Activated T-helper 1 cell treated with Interleukin-2 at 50 U/mL for 16 hours (primary cell): ENCODE data around the gene ZSCAN5B.
"Not testable (repeated sequence)": the region's sequence is repeated elsewhere in the genome, so short reads cannot be mapped to it uniquely, and the experiment has no call there.

Source experiments
- DNase-seq: peaks from one replicate; pipeline ENCODE4 v3.0.0-alpha.2; 2020; ENCODE audit warnings: low read depth

The ZSCAN5B gene

GRCh38 chr19:56175861-56176307 is 21.7 kb downstream of the ZSCAN5B start, which contains the start of gene GALP:
TSS of gene GALP (plus strand) at chr19:56176008. CDS start at chr19:56177109, 1,101 bp downstream.
- DNase-seq, result not testable (repeated sequence)

DNA sequence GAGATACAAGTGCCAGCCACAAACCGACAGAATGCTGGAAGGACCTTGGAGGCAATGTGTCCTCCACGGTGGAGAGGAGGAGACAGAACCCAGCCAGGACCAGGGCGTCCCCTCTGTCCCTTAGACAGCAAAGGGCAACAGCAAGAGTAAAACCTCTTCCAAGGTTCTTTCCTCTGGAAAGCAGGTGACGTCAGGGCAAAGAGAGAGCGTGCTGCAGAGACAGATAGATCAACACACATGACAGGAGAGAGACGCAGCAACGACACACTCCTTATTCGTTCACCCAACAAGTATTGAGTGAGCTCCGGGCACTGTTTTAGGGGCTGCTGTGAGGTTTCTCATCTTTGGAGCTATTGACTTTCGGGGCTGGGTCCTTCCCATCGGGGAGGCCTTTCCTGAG is 23.0 kb downstream of the ZSCAN5B start:
- no peak for DNase-seq

DNA sequence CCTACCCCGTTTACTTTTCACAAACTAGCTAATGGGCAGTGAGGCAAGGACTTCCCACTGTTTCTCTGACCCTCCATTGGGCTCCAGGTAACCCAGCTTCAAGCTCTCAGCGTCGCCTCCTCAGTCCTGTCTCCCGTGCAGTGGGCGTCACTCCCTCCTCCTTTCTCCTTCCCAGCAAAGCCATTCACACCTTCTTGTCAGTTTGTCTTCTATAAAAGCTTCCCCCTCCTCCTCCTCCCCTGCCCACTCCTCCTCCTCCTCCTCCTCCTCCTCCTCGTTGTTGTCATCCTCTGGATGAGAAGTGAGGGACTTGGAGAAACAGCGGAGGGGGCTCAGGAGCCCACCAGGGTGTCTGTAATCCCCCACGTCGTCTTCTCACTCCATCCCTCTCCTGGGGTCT is 23.5 kb downstream of the ZSCAN5B start:
- no peak for DNase-seq

GRCh38 chr19:56170261-56170660 is 27.3 kb downstream of the ZSCAN5B start:
- DNase-seq, result no peak

DNA sequence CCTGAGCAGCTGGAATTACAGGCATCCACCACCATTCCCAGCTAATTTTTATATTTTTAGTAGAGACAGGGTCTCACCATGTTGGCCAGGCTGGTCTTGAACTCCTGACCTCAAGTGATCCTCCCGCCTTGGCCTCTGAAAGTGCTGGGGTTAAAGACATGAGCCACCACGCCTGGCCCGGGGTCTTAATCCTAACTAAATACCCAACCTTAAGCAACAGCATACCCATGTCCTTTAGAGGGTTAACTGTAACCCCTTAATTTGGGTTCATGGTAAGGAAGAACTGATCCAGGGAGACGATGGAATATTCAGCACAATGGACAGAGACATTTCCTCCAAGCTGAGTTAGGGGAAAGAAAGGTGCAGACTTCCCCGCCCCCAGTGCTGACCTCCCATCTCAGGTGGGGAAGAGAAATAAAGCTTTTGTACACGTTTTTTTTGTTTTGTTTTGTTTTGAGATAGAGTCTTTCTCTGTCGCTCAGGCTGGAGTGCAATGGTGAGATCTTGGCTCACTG is 30.5 kb downstream of the ZSCAN5B start:
- DNase-seq, result no peak

GRCh38 chr19:56163097-56163496 is 34.5 kb downstream of the ZSCAN5B start:
- no peak for DNase-seq

- DNase-seq, result no peak
These were observed 35.3 kb downstream of the ZSCAN5B start for GRCh38 chr19:56162258-56162657.

GRCh38 chr19:56161534-56161933 is 36.0 kb downstream of the ZSCAN5B start:
- no peak for DNase-seq

DNA sequence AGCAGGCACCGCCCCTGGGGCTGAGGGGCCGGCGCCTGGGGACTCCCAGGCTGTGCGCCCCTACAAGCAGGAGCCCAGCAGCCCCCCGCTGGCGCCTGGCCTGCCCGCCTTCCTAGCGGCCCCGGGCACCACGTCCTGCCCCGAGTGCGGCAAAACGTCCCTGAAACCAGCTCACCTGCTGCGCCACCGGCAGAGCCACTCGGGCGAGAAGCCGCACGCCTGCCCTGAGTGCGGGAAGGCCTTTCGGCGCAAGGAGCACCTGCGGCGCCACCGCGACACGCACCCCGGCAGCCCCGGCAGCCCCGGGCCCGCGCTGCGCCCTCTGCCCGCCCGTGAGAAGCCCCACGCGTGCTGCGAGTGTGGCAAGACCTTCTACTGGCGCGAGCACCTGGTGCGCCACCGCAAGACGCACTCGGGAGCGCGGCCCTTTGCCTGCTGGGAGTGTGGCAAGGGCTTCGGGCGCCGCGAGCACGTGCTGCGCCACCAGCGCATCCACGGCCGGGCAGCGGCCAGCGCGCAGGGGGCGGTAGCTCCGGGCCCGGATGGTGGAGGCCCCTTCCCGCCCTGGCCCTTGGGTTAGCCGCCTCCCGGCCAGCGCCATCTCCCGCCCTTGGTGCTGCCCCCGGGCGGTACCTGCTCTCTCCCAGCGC is 37.8 kb downstream of the ZSCAN5B start:
- DNase-seq, result no peak

DNA sequence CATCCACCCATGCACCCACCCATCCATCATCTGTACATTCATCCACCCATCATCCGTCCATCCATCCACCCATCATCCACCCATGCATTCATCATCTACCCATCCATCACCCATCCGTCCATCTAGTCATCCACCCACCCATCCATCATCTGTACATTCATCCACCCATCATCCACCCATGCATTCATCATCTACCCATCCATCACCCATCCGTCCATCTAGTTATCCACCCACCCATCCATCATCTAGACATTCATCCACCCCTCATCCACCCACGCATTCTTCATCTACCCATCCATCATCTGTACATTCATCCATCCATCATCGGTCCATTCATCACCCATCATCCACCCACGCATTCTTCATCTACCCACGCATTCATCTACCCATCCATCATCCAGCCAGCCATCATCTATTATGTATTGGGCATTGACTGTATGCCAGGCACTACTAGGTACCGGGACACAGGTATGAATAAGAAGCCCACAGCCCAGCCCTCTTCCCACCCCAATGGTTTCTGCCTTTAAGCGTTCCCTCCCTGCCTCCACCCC is 38.5 kb downstream of the ZSCAN5B start:
- no peak for DNase-seq

DNA sequence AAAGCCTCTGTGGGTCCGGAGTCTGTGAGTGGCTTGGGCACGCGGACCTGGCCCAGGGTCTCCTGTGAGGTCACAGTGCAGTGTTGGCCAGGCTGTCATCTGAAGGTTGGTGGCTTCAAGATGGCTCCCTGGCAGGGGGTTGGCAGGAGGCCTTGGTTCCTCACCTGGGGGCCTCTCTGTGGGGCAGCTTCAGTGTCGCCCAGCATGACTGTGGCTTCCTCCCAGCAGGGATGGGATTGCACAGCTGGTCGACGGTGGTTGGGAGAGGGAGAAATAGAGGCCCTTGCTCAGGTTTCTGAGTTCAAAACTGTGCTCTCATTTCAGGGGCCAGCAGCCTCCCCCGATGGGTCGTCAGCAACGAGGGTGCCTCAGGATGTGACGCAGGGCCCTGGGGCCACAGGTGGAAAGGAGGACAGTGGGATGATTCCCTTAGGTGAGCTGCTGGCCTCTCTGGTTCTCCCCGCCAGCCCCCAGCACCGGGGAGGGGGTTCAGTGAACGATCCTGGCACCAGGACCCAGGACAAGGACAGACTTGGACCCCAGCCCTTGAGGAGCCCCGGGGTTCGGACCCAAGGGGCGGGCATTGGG is 39.3 kb downstream of the ZSCAN5B start:
- DNase-seq, result no peak

DNA sequence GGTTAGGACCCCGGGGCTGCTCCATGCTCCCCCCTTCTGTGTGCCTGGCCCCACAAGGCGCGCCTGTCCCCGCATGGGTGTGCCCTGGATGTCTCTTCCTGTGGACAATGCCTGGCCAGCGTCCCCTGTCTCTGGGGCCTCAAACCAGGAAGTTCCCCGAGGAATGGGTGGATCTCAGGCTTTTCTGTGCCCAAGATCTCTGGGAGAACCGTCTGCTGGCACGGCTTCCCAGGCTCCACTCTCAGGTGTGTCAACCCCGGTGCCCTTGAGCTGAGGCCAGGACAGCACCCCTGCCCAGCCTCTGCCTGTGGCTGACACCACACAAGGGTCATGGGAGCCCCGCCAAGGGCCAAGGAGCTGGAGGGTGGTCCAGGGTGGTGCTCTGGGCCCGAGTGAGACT is 40.8 kb downstream of the ZSCAN5B start:
- DNase-seq, result no peak

DNA sequence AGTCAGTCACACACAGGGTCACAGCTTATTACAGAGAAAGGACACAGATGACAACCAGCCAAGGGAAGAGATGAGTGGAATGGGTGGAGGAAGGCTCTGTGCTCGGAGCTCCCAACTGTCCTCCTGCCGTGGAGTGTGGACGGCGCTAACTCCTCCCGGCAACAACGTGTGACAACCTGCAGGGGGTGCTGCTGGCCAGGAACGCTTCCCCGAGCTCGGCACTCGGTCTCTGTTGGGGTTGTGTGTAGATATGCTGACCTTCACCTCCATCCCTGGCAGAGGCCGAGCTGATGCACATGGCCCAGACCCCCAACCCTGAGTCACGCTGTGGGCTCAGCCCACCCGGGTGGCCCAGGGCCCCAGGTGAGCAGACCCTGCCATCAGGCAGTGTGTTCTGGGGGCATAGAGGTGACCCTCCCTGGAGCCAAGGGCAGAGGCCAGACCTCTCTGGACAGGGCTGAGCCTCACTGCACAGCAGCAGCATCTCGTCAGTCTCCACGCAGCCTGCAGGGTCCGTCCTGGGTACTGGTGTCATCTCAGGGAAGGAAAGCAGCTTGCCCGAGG is 42.4 kb downstream of the ZSCAN5B start:
- DNase-seq, result no peak

- no peak for DNase-seq
These were observed 44.1 kb downstream of the ZSCAN5B start for GRCh38 chr19:56153507-56153906.

DNA sequence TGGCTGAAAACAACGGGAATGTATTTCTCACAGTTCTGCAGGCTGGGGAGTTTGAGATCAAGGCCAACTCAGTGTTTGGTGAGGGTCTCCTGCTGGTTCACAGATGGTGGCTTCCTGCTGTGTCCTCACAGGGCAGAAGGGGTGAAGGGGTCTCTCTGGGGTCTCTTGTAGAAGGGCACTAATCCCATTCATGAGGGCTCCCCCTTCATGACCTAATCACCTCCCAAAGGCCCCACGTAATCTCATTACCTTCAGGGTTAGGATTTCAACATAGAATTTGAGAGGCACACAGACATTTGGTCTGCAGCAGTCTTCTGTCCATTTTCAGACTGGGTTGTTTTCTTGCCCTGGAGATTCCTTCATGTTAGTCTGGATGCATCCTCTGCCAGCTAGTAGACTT is 44.9 kb downstream of the ZSCAN5B start:
- DNase-seq, result no peak

- no peak for DNase-seq
These were observed 47.2 kb downstream of the ZSCAN5B start for GRCh38 chr19:56150358-56150757.

DNA sequence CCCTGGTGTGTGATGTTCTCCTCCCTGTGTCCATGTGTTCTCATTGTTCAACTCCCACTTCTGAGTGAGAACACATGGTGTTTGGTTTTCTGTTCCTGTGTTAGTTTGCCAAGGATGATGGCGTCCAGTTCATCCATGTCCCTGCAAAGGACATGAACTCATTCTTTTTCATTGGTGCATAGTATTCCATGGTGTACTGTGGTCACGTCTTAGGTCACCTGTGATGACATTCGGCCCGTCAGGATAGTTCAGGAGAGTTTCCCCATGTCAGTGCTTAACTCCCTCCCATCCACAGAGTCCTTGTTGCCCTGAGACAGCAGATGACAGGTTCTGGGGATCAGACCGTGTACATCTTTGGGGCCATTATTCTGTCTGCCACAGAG is 47.9 kb downstream of the ZSCAN5B start:
- no peak for DNase-seq

- DNase-seq, result not testable (repeated sequence)
These were observed 48.5 kb downstream of the ZSCAN5B start for GRCh38 chr19:56148955-56149655.

DNA sequence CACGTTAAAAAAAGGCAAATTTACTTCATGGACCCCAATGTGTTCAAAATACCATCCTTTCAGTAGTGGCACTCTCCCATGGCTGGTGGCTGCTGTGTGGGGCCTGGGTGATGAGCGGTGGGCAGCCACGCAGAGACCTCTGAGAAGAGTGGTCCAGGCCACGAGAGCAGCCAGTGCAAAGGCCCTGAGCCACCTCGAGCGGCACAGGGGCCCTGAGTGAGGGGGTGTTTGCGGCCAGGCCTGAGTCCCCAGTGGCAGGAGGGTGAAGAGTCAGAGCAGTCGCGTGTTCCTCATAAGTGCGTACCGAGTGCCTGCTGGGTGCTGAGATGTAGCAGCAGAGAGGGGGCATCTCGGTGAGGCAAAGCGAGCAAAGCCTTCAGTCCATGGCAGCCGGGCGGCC is 49.5 kb downstream of the ZSCAN5B start:
- DNase-seq, result no peak

DNA sequence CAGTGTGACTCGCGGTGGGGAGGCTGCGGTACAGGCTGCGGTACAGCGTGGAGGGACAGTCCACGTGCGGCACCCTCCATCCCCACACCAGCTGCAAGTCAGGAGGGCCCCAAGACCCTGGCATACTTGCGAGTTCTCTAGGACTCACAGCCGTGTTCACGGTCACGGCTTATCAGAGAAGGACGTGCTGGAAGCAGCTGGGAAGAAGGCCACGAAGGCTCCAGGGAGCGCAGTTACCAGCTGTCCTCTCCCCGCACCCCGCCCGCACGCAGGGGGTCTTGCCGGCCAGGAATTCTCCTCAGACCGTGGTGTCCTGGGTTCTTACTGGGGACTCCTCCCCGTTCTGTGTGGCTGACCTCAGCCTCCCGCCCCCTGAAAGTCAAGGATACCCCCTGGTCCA is 50.3 kb downstream of the ZSCAN5B start:
- no peak for DNase-seq

GRCh38 chr19:56146904-56147303 is 50.7 kb downstream of the ZSCAN5B start:
- no peak for DNase-seq

DNA sequence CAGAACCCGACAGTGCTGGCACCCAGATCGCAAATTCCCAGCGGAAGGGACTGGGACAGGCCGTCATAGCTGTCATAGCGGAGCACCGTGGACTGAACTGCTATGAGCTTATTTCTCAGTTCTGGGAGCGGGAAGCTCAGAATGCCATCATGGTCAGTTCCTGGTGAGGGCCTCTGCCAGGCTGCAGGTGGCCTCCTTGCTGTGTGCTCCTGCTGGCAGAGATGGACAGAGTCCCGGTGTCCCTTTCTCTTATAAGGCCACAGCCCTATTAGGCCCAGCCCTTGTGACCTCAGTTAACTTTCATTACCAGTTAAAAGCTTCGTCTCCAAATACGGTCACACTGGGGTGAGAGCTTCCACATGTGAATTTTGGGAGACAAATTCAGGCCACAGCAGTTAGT is 51.9 kb downstream of the ZSCAN5B start:
- DNase-seq, result no peak

- no peak for DNase-seq
These were observed 52.8 kb downstream of the ZSCAN5B start for GRCh38 chr19:56144831-56145230.
